Hematopoietic multipotent progenitor cell treated with erythropoietin and hydrocortisone succinate and interleukin-3 and kit ligand, for 4 days (in vitro differentiated cells): ENCODE results near the gene BBS4.
A peak's percentile ranks its signal among the peaks of the same experiment; 100 is the strongest.

Experiments
- DNase-seq: peaks from one replicate; pipeline ENCODE4 v3.0.0-alpha.2; 2015

Gene BBS4

GRCh38 chr15:72766025-72766424 is 80.0 kb downstream of the BBS4 start:
- no peak for DNase-seq

- DNase-seq, result no peak
These were observed 80.8 kb downstream of the BBS4 start for GRCh38 chr15:72766780-72767179.

GRCh38 chr15:72770673-72771328 is 84.8 kb downstream of the BBS4 start:
- DNase-seq, result no peak

- DNase-seq, result no peak
These were observed 85.3 kb downstream of the BBS4 start for GRCh38 chr15:72771329-72771725.

GRCh38 chr15:72774696-72775383 is 88.8 kb downstream of the BBS4 start:
- peak; percentile 51 for DNase-seq

- no peak for DNase-seq
These were observed 92.8 kb downstream of the BBS4 start for GRCh38 chr15:72778796-72779195.

- DNase-seq, result no peak
These were observed 95.6 kb downstream of the BBS4 start for GRCh38 chr15:72781631-72782030.

GRCh38 chr15:72782274-72783003 is 96.4 kb downstream of the BBS4 start:
- DNase-seq, result peak; percentile 43

GRCh38 chr15:72783004-72783639 is 97.1 kb downstream of the BBS4 start:
- DNase-seq, result peak; percentile 91

GRCh38 chr15:72783640-72784455 is 97.8 kb downstream of the BBS4 start, which contains the start of gene ADPGK:
TSS of gene ADPGK (minus strand) at chr15:72783758. CDS start at chr15:72783691, 67 bp downstream.
- peak; percentile 97 for DNase-seq

GRCh38 chr15:72784456-72784876 is 98.5 kb downstream of the BBS4 start:
- DNase-seq, result no peak

GRCh38 chr15:72785432-72785831 is 99.4 kb downstream of the BBS4 start:
- peak; percentile 59 for DNase-seq

- no peak for DNase-seq
These were observed 99.8 kb downstream of the BBS4 start for GRCh38 chr15:72785841-72786240.

GRCh38 chr15:72786242-72786641 is 100.2 kb downstream of the BBS4 start:
- DNase-seq, result no peak

- DNase-seq, result no peak
These were observed 100.8 kb downstream of the BBS4 start for GRCh38 chr15:72786676-72787345.

GRCh38 chr15:72787526-72787925 is 101.5 kb downstream of the BBS4 start:
- no peak for DNase-seq
